ENCODE data around the gene XXYLT1.

DNA sequence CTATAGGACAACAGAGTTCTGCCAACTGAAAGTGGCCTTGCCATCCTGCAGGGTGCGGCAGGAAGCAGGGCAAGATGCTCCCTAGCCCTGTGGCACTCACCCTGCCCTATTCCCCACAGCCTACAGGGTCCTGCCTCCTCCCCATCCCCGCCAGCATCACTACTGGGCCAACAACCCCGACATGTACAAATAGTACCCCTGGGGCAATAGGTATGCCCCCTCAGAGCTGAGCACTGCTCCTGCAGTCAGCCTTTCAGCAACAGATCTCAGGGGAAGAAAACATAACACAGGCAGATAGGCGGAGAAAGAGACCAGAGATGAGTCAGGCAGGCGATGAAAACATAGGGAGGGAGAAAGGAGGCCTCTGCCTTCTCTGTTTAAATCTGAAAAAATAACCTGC, 74.7 kb downstream of the XXYLT1 start:
- TF ChIP-seq, protein P1, sequence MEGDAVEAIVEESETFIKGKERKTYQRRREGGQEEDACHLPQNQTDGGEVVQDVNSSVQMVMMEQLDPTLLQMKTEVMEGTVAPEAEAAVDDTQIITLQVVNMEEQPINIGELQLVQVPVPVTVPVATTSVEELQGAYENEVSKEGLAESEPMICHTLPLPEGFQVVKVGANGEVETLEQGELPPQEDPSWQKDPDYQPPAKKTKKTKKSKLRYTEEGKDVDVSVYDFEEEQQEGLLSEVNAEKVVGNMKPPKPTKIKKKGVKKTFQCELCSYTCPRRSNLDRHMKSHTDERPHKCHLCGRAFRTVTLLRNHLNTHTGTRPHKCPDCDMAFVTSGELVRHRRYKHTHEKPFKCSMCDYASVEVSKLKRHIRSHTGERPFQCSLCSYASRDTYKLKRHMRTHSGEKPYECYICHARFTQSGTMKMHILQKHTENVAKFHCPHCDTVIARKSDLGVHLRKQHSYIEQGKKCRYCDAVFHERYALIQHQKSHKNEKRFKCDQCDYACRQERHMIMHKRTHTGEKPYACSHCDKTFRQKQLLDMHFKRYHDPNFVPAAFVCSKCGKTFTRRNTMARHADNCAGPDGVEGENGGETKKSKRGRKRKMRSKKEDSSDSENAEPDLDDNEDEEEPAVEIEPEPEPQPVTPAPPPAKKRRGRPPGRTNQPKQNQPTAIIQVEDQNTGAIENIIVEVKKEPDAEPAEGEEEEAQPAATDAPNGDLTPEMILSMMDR (optimal IDR thresholded peaks at IDR 0.05 in 1 of 3, IDR thresholded peaks at IDR 0.05 in 1 of 3, conservative IDR thresholded peaks at IDR 0.05 in 1 of 3; ENCODE audit: extremely low read depth in 1 of 3, insufficient read depth in 2 of 3, low read length in 3 of 3): peak in 1 of 3 experiments; percentile 10
- TF ChIP-seq EZH2 (IDR thresholded peaks at IDR 0.05; ENCODE audit: low read length): no peak
